ENCODE results near the gene PLCB3.

DNA sequence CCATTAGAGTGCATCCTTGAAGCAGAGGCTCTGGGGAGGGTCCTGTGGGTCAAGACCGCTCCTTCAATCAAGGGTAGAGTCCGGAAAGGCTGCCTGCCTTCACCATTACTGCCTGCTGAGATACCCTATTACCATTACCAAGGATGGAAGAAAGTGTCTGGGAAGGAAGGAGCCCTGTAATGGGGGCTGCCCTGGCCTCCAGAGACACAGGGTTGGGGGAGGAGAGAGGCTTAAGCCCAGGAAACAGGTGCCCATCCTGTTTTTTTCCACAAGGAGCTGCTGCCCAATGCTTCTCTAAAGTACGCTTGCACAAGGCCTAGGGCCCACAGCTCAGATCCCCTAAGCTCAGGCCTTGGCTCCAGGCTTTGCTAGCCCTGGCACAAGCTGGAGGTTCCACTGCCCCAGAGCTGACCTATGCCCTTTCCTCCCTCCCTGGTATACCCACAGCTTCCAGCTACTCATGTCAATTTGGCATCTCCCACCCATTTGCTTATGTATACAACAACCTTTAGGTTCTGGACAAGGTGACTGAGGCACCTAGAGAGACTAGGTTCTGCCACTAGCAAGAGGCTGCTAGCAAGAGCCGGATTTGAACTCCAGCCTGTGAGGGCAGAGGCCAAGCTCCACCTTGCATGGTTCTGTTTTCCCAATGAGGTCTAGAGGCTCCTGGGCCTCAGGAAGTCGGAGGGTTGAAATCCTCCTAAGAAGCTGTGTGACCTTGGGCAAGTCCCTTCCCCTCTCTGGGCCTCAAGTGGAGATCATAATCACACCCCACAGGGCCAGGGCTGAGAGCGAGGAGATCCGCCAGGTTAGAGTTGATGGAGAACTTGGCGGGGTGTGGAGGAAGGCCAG lies 1.5 kb upstream of the PLCB3 start:
- TF ChIP-seq, protein P1, sequence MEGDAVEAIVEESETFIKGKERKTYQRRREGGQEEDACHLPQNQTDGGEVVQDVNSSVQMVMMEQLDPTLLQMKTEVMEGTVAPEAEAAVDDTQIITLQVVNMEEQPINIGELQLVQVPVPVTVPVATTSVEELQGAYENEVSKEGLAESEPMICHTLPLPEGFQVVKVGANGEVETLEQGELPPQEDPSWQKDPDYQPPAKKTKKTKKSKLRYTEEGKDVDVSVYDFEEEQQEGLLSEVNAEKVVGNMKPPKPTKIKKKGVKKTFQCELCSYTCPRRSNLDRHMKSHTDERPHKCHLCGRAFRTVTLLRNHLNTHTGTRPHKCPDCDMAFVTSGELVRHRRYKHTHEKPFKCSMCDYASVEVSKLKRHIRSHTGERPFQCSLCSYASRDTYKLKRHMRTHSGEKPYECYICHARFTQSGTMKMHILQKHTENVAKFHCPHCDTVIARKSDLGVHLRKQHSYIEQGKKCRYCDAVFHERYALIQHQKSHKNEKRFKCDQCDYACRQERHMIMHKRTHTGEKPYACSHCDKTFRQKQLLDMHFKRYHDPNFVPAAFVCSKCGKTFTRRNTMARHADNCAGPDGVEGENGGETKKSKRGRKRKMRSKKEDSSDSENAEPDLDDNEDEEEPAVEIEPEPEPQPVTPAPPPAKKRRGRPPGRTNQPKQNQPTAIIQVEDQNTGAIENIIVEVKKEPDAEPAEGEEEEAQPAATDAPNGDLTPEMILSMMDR (IDR thresholded peaks at IDR 0.05): no peak
- no peak for TF ChIP-seq POLR2A (IDR thresholded peaks at IDR 0.05)
- no peak for TF ChIP-seq POLR2AphosphoS5 (IDR thresholded peaks at IDR 0.05)
- TF ChIP-seq EP300 (IDR thresholded peaks at IDR 0.05): no peak

All from sigmoid colon (tissue), 4 donors.